GM18499 (cell line): ENCODE data around the gene CALN1.

Source experiments
- ATAC-seq: cut with Tn5 transposase; IDR thresholded peaks from one replicate; pipeline ENCODE4 v1.9.1; 2021; ENCODE audit warnings: moderate number of reproducible peaks; ENCODE audit not compliant: insufficient read depth, unreplicated experiment

The CALN1 gene

GRCh38 chr7:72059925-72060324, 352.2 kb downstream of the CALN1 start:
- no peak for ATAC-seq

GRCh38 chr7:72058579-72058978, 353.6 kb downstream of the CALN1 start:
- no peak for ATAC-seq

DNA sequence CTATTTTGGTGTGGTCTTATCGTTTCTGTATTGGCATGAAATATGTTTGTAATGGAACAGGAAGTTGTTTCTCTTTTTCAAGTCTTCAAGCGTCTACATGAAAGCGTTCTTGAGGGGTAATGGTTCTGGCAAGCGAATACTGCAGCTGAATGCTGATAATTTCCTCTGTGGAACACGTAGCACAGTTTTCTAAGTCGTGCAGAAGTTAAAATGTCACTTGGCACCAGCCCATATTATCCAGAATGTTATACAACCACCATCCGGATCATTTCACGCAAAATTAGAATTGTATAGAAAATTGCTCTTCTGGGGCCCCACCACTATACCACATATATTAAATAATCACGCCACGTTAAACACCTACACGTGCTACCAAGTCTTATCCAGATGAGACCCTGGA, 354.3 kb downstream of the CALN1 start:
- no peak for ATAC-seq

GRCh38 chr7:72057231-72057630, 354.9 kb downstream of the CALN1 start:
- no peak for ATAC-seq

DNA sequence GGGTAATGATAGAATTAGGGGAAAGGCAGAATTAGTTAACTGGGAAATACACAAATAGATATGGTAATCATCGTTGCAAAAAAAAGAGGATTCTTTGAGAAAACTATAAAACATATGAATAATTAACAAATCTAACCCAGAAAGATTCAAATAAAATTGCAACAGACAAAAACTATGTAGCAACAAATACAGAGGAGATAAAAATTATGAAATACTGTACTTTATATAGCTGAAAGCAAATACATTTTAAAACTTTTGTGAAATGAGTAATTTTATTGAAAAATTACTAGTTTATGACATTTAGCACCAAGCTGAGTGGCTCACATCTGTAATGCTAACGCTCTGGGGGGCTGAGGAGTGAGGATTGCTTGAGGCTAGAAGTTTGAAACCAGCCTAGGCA, 356.7 kb downstream of the CALN1 start:
- ATAC-seq, result no peak

DNA sequence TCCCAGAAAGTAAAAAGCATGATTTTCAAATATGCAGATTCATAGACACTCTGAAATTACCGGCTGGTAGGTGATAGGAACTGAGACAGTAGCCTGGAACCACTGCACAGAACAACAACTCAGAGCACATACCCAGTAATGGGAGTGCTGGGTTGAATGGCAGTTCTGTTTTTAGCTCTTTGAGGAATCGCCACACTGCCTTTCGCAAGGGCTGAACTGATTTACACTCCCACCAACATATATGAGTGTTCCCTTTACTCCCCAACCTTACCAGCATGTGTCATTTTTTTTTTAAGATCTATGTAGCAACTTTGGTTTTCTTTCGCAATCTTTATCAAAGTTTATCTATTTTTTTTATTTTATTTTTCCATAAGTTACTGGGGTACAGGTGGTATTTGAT, 358.8 kb downstream of the CALN1 start:
- ATAC-seq, result no peak

DNA sequence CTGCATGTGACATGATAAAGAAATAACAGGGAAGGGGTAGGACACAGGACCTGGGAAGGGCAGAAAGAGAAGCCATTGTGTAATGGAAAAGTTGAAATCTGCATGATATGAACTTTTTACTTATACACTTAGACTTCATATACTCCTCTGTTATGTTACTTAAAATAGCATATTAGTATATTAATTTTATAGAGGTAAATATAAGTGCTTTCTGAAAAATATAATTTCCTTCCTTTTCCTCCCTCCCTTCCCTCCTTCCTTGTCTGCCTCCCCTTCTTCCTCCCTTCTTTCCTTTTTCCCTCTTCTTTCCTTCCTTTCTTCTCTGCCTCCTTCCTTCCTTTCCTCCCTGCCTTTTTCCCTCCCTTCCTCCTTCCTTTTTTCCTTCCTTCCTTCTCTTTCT, 363.7 kb downstream of the CALN1 start:
- no peak for ATAC-seq

GRCh38 chr7:72042855-72043254, 369.3 kb downstream of the CALN1 start:
- ATAC-seq, result no peak

GRCh38 chr7:72040641-72041040, 371.5 kb downstream of the CALN1 start:
- ATAC-seq, result no peak

- ATAC-seq, result no peak
Observed at GRCh38 chr7:72039460-72039859, 372.7 kb downstream of the CALN1 start.

DNA sequence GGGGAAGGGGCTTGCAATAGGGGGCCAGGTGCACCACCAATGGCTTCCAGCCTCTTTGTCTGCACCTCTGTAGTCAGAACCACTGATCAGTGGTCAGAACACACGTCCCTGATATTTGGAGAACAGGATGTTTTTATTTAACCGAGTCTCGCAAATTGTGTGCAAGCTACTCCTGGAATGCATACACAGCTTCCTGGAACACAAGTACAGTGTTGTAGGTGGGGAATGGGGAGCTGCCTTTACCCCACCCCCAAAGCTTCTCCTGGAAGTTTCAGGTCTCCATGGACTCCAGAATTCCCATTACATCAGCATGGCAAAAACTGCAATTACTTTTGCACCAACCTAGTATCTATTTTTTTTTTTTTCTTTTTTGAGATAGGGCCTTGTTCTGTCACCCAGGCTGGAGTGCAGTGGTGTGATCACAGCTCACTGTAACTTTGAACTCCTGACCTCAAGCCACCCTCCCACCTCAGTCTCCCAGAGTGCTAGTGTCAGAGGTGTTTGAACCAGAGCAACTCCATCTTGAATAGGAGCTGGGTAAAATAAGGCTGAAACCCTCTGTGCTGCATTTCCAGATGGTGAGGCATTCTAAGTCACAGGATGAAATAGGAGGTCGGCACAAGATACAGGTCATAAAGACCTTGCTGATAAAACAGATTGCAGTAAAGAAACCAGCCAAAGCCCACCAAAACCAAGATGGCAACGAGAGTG, 374.0 kb downstream of the CALN1 start:
- ATAC-seq, result no peak

DNA sequence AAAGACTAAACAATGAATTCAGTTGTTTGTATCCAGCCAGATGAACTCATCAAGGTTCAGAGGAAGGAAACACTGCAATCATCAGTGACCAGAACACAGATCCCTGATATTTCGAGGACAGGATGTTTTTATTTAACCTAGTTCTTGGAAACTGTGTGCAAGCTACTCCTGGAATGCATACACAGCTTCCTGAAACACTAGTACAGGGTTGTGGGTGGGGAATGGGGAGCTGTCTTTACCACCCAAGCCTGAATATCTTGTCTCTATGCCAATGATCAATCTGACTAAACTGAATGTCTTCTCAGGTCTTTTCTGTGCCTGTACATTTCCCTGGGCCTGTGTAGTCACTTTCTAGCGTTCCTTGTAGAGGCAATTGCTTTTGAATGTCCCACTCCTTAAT, 374.6 kb downstream of the CALN1 start:
- ATAC-seq, result no peak

DNA sequence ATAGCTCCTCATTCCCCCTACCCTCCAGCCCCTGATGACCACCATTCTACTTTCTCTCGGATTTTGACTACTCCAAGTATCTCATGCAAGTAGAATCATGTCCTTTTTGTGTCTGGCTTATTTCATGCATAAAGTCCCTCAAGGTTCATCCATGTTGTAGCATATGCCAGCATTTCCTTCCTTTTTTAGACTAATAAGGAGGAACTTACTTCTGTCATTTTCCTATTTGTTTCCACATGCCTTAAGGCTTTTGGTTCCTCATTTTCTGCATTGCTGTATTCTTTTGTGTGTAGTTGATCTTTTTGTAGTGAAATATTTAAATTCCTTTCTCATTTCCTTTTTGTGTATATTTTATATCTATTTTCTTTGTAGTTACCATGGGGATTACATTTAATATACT, 376.9 kb downstream of the CALN1 start:
- ATAC-seq, result no peak

- ATAC-seq, result no peak
Observed at GRCh38 chr7:72032934-72033333, 379.2 kb downstream of the CALN1 start.

- no peak for ATAC-seq
Observed at GRCh38 chr7:72030994-72031667, 381.0 kb downstream of the CALN1 start.

DNA sequence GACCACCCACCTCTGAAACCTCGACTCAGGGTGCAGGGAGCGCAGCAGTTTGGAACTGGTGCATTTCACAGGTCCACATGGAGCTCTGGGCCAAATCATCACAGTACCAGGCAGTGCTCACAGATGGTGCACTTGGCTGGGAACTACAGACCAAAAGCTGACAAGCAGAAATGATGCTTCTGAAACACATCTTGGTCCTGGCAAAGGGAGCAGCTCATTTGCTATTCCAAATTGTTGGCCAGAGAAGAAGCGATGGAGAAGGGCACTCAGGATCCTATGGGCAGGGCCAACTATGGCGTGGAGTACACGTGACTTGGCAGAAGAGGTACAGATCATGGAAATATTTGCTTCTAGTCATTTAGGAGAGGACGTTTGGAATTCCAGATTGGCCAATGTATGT, 383.9 kb downstream of the CALN1 start:
- no peak for ATAC-seq

DNA sequence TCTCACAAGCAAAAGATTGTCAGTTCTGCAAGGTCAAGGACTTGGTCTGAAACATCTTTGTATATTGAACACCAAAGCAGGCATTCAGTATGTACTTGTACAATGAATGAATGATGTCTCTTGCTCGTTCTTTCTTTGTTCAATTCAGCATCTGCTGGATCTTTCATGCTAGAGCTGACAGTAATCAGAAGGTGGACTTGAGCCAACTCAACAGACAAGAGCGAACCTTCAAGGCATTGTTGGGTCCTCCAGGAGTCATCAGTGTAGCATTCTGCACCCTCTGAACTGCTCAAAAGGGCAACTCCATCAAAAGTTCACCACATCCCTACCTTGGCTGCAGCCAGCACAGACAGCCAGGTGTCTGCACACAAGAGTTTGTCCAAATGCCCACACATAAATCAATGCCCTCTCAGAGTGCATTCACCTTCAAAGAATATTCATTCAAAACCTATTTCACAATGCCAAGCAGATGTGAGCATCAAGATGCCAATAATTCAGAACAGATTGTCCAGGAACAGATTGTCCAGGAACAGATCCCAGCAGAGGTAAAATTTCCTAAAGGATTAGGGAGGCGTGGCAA, 386.7 kb downstream of the CALN1 start:
- ATAC-seq, result no peak

GRCh38 chr7:72023926-72024325, 388.2 kb downstream of the CALN1 start:
- ATAC-seq, result no peak

GRCh38 chr7:72021716-72022115, 390.4 kb downstream of the CALN1 start:
- no peak for ATAC-seq

GRCh38 chr7:72020311-72020710, 391.8 kb downstream of the CALN1 start:
- ATAC-seq, result no peak

DNA sequence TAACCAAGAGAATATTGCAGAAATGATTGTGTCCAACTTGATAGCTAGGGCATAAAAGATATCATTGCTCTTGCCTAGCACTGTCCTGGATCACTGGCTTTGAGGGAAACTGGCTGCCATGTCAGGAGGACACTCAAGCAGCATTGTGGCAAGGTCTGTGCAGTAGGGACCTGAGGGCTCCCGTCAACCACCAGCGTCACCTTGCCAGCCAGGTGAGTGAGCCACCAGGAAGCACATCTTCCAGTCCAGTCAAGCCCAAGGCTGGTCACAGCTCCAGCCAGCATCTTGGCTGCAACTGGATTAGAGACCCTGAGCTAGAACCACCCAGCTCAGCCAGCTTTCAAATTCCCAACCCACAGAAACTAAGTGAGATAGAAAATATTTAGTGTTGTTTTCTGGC, 392.7 kb downstream of the CALN1 start:
- ATAC-seq, result no peak

GRCh38 chr7:72017756-72018155, 394.4 kb downstream of the CALN1 start:
- ATAC-seq, result no peak
